Smooth muscle cell (in vitro differentiated cells): ENCODE measurements around the gene CLDN4. TPM values are rescaled to one million over a fixed set of nuclear protein-coding genes. Genes with fewer than 3 reads are reported as not detected.
A peak's percentile ranks its signal among the peaks of the same experiment; 100 is the strongest.

ENCODE experiments used
- DNase-seq: peaks from one replicate; lab custom pipeline; 2025; ENCODE audit not compliant: unreplicated experiment; lab: John Stamatoyannopoulos, UW
- H2AFZ ChIP-seq: fragments of 200-600 bp; sonication (generic); 2 replicates; pipeline ENCODE4 v1.6.0; 2016; ENCODE audit warnings: antibody characterized with exemption, low read depth, mild to moderate bottlenecking
- H3F3A ChIP-seq: fragments of 200-600 bp; sonication (generic); 2 replicates; pipeline ENCODE4 v1.6.0; 2017; ENCODE audit warnings: antibody characterized with exemption, low read depth
- H3K27ac ChIP-seq: fragments of 200-600 bp; sonication (generic); 2 replicates; pipeline ENCODE4 v1.5.1; 2016; ENCODE audit warnings: low read depth, mild to moderate bottlenecking
- H3K27me3 ChIP-seq: fragments of 200-600 bp; sonication (generic); 2 replicates; pipeline ENCODE4 v1.6.1; 2016; ENCODE audit warnings: low read depth, mild to moderate bottlenecking
- H3K36me3 ChIP-seq: fragments of 200-600 bp; sonication (generic); 2 replicates; pipeline ENCODE4 v1.5.1; 2016; ENCODE audit warnings: low read depth
- H3K4me1 ChIP-seq: fragments of 200-600 bp; sonication (generic); 2 replicates; pipeline ENCODE4 v1.5.1; 2016; ENCODE audit warnings: low read depth
- H3K4me2 ChIP-seq: fragments of 200-600 bp; sonication (generic); 2 replicates; pipeline ENCODE4 v1.6.0; 2016; ENCODE audit warnings: mild to moderate bottlenecking
- H3K4me3 ChIP-seq: fragments of 200-600 bp; sonication (generic); 2 replicates; pipeline ENCODE4 v1.5.1; 2016; ENCODE audit warnings: mild to moderate bottlenecking
- H3K79me2 ChIP-seq: fragments of 200-600 bp; sonication (generic); 2 replicates; pipeline ENCODE4 v1.6.0; 2016; ENCODE audit warnings: low read depth, mild to moderate bottlenecking
- H3K9ac ChIP-seq: fragments of 200-600 bp; sonication (generic); 2 replicates; pipeline ENCODE4 v1.6.0; 2016; ENCODE audit warnings: low read depth
- H3K9me3 ChIP-seq: fragments of 200-600 bp; sonication (generic); replicated peaks from 2 replicates; pipeline ENCODE4 v1.5.1; 2016; ENCODE audit warnings: low read depth
- H4K20me1 ChIP-seq: fragments of 200-600 bp; sonication (generic); 2 replicates; pipeline ENCODE4 v1.6.0; 2016; ENCODE audit warnings: low read depth
- WGBS: methylation state at CpG from one replicate; pipeline ENCODE4 v1.1.7; 2016; ENCODE audit warnings: low lambda C conversion rate; 5-methylcytosine and 5-hydroxymethylcytosine counted together
- polyA plus RNA-seq: library from polyadenylated mRNA; unstranded; fragments of >200 nt; fragmentation: Nextera tagmentation; extraction: Ambion mirVana; gene quantifications from 2 replicates; pipeline ENCODE4 v1.2.1, GENCODE V29; 2016
- total RNA-seq: library from RNA; depleted of rRNA; stranded (reverse); fragments of >200 nt; gene quantifications from 2 replicates; pipeline ENCODE4 v1.2.3, GENCODE V29; 2014
- TF ChIP-seq, protein P1 (sequence below): fragments of 200-600 bp; sonication (generic); IDR thresholded peaks from 2 replicates; pipeline ENCODE4 v1.5.1; 2017; ENCODE audit warnings: borderline replicate concordance, mild to moderate bottlenecking, antibody characterized with exemption; ENCODE audit not compliant: insufficient read depth, poor library complexity, severe bottlenecking

The CLDN4 gene
- total and polyA plus RNA-seq, 2 experiments from 2014 or later: 63.5 to 109 TPM

DNA sequence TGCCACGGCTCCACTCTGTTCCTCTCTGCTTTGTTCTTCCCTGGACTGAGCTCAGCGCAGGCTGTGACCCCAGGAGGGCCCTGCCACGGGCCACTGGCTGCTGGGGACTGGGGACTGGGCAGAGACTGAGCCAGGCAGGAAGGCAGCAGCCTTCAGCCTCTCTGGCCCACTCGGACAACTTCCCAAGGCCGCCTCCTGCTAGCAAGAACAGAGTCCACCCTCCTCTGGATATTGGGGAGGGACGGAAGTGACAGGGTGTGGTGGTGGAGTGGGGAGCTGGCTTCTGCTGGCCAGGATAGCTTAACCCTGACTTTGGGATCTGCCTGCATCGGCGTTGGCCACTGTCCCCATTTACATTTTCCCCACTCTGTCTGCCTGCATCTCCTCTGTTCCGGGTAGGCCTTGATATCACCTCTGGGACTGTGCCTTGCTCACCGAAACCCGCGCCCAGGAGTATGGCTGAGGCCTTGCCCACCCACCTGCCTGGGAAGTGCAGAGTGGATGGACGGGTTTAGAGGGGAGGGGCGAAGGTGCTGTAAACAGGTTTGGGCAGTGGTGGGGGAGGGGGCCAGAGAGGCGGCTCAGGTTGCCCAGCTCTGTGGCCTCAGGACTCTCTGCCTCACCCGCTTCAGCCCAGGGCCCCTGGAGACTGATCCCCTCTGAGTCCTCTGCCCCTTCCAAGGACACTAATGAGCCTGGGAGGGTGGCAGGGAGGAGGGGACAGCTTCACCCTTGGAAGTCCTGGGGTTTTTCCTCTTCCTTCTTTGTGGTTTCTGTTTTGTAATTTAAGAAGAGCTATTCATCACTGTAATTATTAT, 1.2 kb downstream of the CLDN4 start:
- Histone ChIP-seq H2AFZ (no peak overlapping the region), H3K79me2 (no peaks in the 10 kb centered on the region), H3K4me3 (peak overlapping the region; percentile 60), H3K36me3 (no peaks in the 10 kb centered on the region), H3K4me1 (peaks cover 7% of the 10 kb centered on the region), H3K9ac (peak overlapping the region; percentile 92), H4K20me1 (peaks cover 4% of the 10 kb centered on the region), H3F3A (no peaks in the 10 kb centered on the region), H3K9me3 (no peaks in the 10 kb centered on the region), H3K27me3 (no peaks in the 10 kb centered on the region), H3K4me2 (peak overlapping the region; percentile 75), H3K27ac (peak overlapping the region; percentile 97)
- 36% methylated on average over 13 of the region's 16 CpGs for WGBS
- no peak for DNase-seq
- TF ChIP-seq, protein P1, sequence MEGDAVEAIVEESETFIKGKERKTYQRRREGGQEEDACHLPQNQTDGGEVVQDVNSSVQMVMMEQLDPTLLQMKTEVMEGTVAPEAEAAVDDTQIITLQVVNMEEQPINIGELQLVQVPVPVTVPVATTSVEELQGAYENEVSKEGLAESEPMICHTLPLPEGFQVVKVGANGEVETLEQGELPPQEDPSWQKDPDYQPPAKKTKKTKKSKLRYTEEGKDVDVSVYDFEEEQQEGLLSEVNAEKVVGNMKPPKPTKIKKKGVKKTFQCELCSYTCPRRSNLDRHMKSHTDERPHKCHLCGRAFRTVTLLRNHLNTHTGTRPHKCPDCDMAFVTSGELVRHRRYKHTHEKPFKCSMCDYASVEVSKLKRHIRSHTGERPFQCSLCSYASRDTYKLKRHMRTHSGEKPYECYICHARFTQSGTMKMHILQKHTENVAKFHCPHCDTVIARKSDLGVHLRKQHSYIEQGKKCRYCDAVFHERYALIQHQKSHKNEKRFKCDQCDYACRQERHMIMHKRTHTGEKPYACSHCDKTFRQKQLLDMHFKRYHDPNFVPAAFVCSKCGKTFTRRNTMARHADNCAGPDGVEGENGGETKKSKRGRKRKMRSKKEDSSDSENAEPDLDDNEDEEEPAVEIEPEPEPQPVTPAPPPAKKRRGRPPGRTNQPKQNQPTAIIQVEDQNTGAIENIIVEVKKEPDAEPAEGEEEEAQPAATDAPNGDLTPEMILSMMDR: no peak

DNA sequence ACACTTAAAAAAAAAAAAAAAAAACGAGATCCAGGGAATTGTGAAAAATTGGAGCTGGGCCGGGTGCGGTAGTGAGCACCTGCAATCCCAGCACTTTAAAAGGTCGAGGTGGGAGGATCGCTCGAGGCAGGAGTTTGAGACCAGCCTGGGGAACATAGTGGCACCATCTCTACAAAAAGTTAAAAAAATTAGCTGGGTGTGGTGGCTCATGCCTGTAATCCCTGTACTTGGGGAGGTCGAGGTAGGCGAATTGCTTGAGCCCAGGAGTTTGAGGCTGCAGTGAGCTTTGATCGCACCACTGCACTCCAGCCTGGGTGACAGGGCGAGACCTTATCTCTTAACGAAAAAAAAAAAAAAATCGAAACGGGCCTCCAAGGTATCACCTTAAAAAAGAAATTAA, 2.0 kb downstream of the CLDN4 start:
- Histone ChIP-seq H3K79me2 (no peaks in the 10 kb centered on the region), H3K9me3 (no peaks in the 10 kb centered on the region), H3K36me3 (no peaks in the 10 kb centered on the region), H3F3A (no peaks in the 10 kb centered on the region), H3K4me3 (peak overlapping the region; percentile 60), H3K27me3 (no peaks in the 10 kb centered on the region), H2AFZ (no peak overlapping the region), H4K20me1 (peaks cover 4% of the 10 kb centered on the region), H3K4me1 (peaks cover 7% of the 10 kb centered on the region), H3K9ac (no peak overlapping the region), H3K27ac (peak overlapping the region; percentile 38), H3K4me2 (peak overlapping the region; percentile 75)
- no peak for DNase-seq
- TF ChIP-seq, protein P1: no peak
- WGBS: 65% methylated on average over 13 of the region's 13 CpGs

DNA sequence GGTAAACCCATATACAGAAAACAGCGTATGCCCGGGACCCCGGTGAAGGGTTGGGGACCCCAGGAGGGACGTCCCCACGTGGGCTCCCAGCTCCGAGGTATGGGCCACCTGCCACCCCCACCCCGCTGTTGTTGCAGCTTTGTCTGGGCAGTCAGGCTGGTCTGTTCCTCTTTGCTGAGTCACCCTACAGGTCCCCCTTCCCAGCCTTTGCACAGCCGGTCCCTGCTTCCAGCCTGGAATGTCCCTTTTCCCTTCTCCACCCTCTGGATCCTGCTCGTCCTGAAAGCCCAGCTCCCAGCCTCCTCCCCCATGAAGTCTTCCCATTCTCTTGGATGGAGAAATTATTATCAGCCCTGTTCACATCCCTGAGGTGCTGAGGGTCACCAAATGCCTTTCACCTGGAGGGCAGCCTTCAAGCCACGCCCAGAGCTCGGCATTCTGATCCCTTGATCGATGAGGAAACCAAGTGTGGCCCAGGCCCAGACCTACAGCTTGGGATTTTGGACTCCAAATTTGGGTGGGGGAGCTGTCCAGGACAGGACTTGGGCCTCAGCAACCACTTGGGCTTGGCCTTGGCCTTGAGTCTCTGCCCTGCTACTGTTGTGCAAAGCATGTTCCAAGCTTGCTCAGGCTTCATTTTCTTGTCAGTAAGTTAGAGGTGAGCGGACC, 2.6 kb downstream of the CLDN4 start:
- H3K9ac ChIP-seq: no peak overlapping the region
- H3K4me3 ChIP-seq: peak overlapping the region; percentile 60
- no peak overlapping the region for H3K4me2 ChIP-seq
- TF ChIP-seq, protein P1: no peak
- H3K4me1 ChIP-seq: peaks cover 7% of the 10 kb centered on the region
- no peaks in the 10 kb centered on the region for H3K36me3 ChIP-seq
- H3K79me2 ChIP-seq: no peaks in the 10 kb centered on the region
- 52% methylated on average over 11 of the region's 13 CpGs for WGBS
- H2AFZ ChIP-seq: no peak overlapping the region
- no peaks in the 10 kb centered on the region for H3K9me3 ChIP-seq
- H3F3A ChIP-seq: no peaks in the 10 kb centered on the region
- H3K27ac ChIP-seq: peak overlapping the region; percentile 38
- peaks cover 4% of the 10 kb centered on the region for H4K20me1 ChIP-seq
- DNase-seq: no peak
- H3K27me3 ChIP-seq: no peaks in the 10 kb centered on the region
